Activated T-cell treated with anti-CD3 and anti-CD28 coated beads, Interleukin-2, amount 50 U/mL, for 4 hours (primary cell): ENCODE results near the gene PNKD. TPM values are rescaled to one million over a fixed set of nuclear protein-coding genes. Genes with fewer than 3 reads are reported as not detected.
"Not testable (repeated sequence)": the region's sequence is repeated elsewhere in the genome, so short reads cannot be mapped to it uniquely, and the experiment has no call there.

Experiments used
- ATAC-seq, 2 donors: fragments of 200-7000 bp; cut with Tn5 transposase; one replicate each; pipeline ENCODE4 v1.10.0; 2021
- DNase-seq: peaks from one replicate; pipeline ENCODE4 v3.0.0-alpha.2; 2020
- H3K27me3 Mint-ChIP-seq: one replicate; pipeline ENCODE4 v1.8.0; 2021; ENCODE audit warnings: low read depth, mixed read lengths
- H3K36me3 Mint-ChIP-seq: one replicate; pipeline ENCODE4 v1.8.0; 2022; ENCODE audit warnings: mixed read lengths; ENCODE audit not compliant: insufficient read depth
- H3K4me1 Mint-ChIP-seq: one replicate; pipeline ENCODE4 v1.8.0; 2021; ENCODE audit warnings: low read depth, mixed read lengths
- H3K4me3 Mint-ChIP-seq: one replicate; pipeline ENCODE4 v1.8.0; 2021; ENCODE audit warnings: mild to moderate bottlenecking, moderate library complexity, mixed read lengths
- H3K9me3 Mint-ChIP-seq: one replicate; pipeline ENCODE4 v1.8.0; 2021; ENCODE audit warnings: mixed read lengths
- total RNA-seq, 3 donors: library from RNA; stranded (reverse); gene quantifications; one replicate each; pipeline ENCODE4 v1.2.1, GENCODE V29; 2021

Gene PNKD
- total RNA-seq, 3 donors from 2014 or later: 14.7 to 19.1 (median 17.8) TPM

- H3K4me1 Mint-ChIP-seq: peaks cover 16% of the 10 kb centered on the region
- H3K9me3 Mint-ChIP-seq: no peaks in the 10 kb centered on the region
- no peaks in the 10 kb centered on the region for H3K27me3 Mint-ChIP-seq
- ATAC-seq (no peak), DNase-seq (no peak)
- H3K36me3 Mint-ChIP-seq: peaks cover 16% of the 10 kb centered on the region
- no peak overlapping the region for H3K4me3 Mint-ChIP-seq
Observed at GRCh38 chr2:218262237-218262600, 8.1 kb upstream of the PNKD start.

- Mint-ChIP-seq H3K4me1 (peaks cover 17% of the 10 kb centered on the region), H3K4me3 (no peak overlapping the region), H3K36me3 (peaks cover 22% of the 10 kb centered on the region), H3K9me3 (no peaks in the 10 kb centered on the region), H3K27me3 (no peaks in the 10 kb centered on the region)
- DNase-seq: no peak
- no peak for ATAC-seq
Observed at GRCh38 chr2:218262631-218263586, 7.4 kb upstream of the PNKD start.

- ATAC-seq: peak; percentile 45 to 53
- DNase-seq: no peak
Observed at GRCh38 chr2:218263817-218264641, 6.3 kb upstream of the PNKD start.

GRCh38 chr2:218264773-218265561 lies 5.4 kb upstream of the PNKD start:
- ATAC-seq (no peak), DNase-seq (no peak)
- Mint-ChIP-seq H3K9me3 (no peaks in the 10 kb centered on the region), H3K4me1 (peaks cover 22% of the 10 kb centered on the region), H3K27me3 (no peaks in the 10 kb centered on the region), H3K36me3 (peaks cover 26% of the 10 kb centered on the region), H3K4me3 (no peak overlapping the region)

More at GRCh38 chr2:218263817-218264641, 6.3 kb upstream of the PNKD start:
- Mint-ChIP-seq H3K4me1 (peaks cover 19% of the 10 kb centered on the region), H3K27me3 (no peaks in the 10 kb centered on the region), H3K36me3 (peaks cover 22% of the 10 kb centered on the region), H3K9me3 (no peaks in the 10 kb centered on the region), H3K4me3 (no peak overlapping the region)

DNA sequence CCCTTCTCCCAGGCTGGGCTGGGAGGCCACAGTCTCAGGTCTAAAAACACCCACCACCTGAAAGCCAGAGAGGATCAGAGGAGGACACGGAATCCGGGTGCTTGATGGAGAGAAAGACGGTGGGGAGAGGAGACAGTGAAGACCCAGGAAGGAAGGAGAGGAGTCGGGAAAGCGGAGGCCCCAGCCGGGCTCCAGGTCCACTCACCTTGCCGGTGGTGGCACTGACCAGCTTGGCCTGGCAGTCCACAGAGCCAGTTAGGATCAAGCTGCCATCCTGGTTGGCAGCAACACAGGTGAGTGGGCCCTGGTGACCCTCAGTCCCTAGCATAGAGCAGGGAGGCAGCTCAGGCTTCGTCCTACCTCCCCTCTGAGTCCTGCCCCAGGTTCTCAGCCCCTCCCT lies 4.7 kb upstream of the PNKD start:
- no peak for ATAC-seq
- no peak overlapping the region for H3K4me3 Mint-ChIP-seq
- H3K4me1 Mint-ChIP-seq: peaks cover 22% of the 10 kb centered on the region
- no peak for DNase-seq
- H3K27me3 Mint-ChIP-seq: no peaks in the 10 kb centered on the region
- H3K9me3 Mint-ChIP-seq: no peaks in the 10 kb centered on the region
- peaks cover 26% of the 10 kb centered on the region for H3K36me3 Mint-ChIP-seq

- H3K36me3 Mint-ChIP-seq: peaks cover 26% of the 10 kb centered on the region
- ATAC-seq: no peak
- no peak for DNase-seq
- H3K27me3 Mint-ChIP-seq: no peaks in the 10 kb centered on the region
- H3K4me3 Mint-ChIP-seq: no peak overlapping the region
- peaks cover 30% of the 10 kb centered on the region for H3K4me1 Mint-ChIP-seq
- no peaks in the 10 kb centered on the region for H3K9me3 Mint-ChIP-seq
Observed at GRCh38 chr2:218266316-218266979, 3.9 kb upstream of the PNKD start.

DNA sequence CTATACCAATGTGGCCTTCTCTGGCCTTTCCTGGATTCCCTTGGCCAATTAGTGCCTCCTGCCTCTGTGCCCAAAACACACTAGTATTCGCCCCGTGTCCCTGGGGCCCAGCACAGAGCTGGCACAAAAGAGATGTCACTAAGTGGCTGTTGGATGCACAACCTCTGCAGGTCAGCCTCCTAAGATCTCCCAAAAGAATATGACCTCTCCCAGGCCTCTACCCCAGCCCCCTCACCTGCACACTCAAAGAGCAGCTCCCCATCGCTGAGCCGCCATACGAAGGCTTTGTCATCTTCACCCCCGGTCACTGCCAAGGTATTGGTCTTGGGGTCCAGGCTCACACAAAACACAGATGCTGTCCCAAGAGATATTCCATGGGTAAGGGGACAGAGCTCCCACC lies 3.1 kb upstream of the PNKD start:
- no peak for DNase-seq
- Mint-ChIP-seq H3K4me3 (no peak overlapping the region), H3K27me3 (no peaks in the 10 kb centered on the region), H3K4me1 (peaks cover 38% of the 10 kb centered on the region), H3K9me3 (no peaks in the 10 kb centered on the region), H3K36me3 (peaks cover 26% of the 10 kb centered on the region)
- no peak for ATAC-seq

- H3K9me3 Mint-ChIP-seq: no peaks in the 10 kb centered on the region
- H3K36me3 Mint-ChIP-seq: peaks cover 32% of the 10 kb centered on the region
- no peak for DNase-seq
Observed at GRCh38 chr2:218270721-218271486, 585 bp downstream of the PNKD start.

GRCh38 chr2:218271487-218271797 lies 1.1 kb downstream of the PNKD start:
- Mint-ChIP-seq H3K9me3 (no peaks in the 10 kb centered on the region), H3K4me1 (peaks cover 41% of the 10 kb centered on the region), H3K36me3 (peaks cover 30% of the 10 kb centered on the region), H3K4me3 (peak overlapping the region; percentile 97), H3K27me3 (no peaks in the 10 kb centered on the region)
- DNase-seq (no peak), ATAC-seq (no peak)

More at GRCh38 chr2:218270721-218271486, 585 bp downstream of the PNKD start:
- Mint-ChIP-seq H3K4me3 (peak overlapping the region; percentile 97), H3K4me1 (peaks cover 43% of the 10 kb centered on the region), H3K27me3 (no peaks in the 10 kb centered on the region)
- ATAC-seq: no peak

DNA sequence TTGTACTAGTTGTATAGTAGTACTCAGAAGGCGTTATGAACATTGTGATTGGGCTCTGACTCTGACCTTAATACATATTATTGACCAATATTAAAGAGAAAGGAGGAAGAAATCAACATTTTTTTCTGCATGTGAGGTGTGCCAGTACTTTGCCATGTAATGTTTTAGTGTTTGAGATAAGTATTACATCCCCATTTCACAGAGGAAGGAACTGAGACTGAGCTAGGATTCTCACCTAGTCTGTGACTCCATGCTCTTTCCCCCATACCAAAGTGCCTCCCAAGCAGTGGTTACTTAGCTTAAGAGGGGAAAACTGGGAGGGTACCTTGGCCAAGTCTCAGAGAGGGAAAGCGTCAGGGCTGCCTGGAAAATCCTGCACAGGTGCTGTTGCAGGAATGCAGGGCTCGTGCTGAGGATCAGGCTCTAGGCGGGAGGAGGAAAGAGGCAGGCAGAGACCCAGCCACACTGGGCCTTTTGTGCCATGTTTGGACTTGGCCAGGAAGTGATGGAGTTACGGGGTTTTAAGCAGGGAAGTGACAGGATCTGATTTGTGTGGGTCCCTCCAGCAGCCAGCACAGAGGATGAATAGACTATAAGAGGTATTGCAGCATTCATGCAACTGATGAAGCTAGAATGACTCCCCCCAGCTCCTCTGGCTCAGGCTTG lies 1.7 kb downstream of the PNKD start:
- Mint-ChIP-seq H3K4me1 (peaks cover 41% of the 10 kb centered on the region), H3K27me3 (no peaks in the 10 kb centered on the region), H3K4me3 (peak overlapping the region; percentile 97), H3K9me3 (no peaks in the 10 kb centered on the region), H3K36me3 (peaks cover 31% of the 10 kb centered on the region)
- no peak for ATAC-seq
- DNase-seq: no peak

GRCh38 chr2:218272531-218273212 lies 2.4 kb downstream of the PNKD start:
- no peaks in the 10 kb centered on the region for H3K27me3 Mint-ChIP-seq
- H3K9me3 Mint-ChIP-seq: no peaks in the 10 kb centered on the region
- H3K4me1 Mint-ChIP-seq: peaks cover 34% of the 10 kb centered on the region
- H3K4me3 Mint-ChIP-seq: no peak overlapping the region
- H3K36me3 Mint-ChIP-seq: peaks cover 29% of the 10 kb centered on the region
- peak; percentile 76 for DNase-seq
- peak; percentile 10 to 14 for ATAC-seq

GRCh38 chr2:218273214-218273907 lies 3.0 kb downstream of the PNKD start:
- not testable (repeated sequence) for H3K9me3 Mint-ChIP-seq, H3K27me3 Mint-ChIP-seq, H3K4me3 Mint-ChIP-seq, ATAC-seq, DNase-seq
- Mint-ChIP-seq H3K36me3 (peaks cover 31% of the 10 kb centered on the region), H3K4me1 (peaks cover 33% of the 10 kb centered on the region)
